Activated CD8-positive, alpha-beta memory T cell treated with anti-CD3 and anti-CD28 coated beads, Interleukin-2, amount 50 U/mL, for 48 hours (primary cell): ENCODE data around the gene ABI2.

ENCODE experiments used
- DNase-seq: peaks from one replicate; pipeline ENCODE4 v3.0.0-alpha.2; 2020

The ABI2 gene

DNA sequence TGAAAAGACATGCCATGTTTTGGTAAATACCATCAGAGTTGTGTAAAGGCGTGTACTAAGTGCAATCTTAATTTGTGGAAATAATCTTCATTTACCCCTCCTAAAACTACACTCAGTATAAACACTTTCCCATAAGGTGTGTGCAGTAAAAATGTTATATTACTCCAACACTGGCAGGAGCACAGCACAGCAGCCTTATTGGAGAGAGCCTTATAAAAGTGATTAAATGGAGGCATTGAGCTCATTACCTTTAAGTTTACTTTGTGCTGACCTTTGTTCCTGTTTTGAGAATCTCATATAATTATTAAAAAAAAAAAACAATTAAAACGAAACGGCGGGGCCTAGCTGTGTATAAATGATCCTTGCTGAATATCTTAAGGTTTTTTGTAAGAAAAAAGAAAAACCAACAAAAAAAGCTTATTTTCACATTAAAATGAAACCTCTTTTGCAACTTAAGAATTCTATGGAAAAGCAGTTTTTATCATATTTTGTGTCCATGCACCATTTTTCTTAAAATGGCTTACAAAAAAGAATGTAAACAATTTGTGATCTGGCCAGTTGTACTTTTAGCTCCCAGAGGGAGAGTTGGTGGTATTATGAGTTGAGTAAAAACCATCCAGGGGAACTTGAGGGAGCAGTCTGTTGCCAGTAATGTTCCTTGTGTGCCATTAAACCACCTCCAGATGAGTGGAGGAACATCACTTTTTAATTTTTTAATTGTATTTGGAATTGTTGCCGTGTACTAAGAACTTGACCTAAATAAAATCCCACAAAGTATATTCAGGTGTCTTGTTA is 103.4 kb downstream of the ABI2 start:
- no peak for DNase-seq

GRCh38 chr2:203432811-203433210 is 104.6 kb downstream of the ABI2 start:
- no peak for DNase-seq

DNA sequence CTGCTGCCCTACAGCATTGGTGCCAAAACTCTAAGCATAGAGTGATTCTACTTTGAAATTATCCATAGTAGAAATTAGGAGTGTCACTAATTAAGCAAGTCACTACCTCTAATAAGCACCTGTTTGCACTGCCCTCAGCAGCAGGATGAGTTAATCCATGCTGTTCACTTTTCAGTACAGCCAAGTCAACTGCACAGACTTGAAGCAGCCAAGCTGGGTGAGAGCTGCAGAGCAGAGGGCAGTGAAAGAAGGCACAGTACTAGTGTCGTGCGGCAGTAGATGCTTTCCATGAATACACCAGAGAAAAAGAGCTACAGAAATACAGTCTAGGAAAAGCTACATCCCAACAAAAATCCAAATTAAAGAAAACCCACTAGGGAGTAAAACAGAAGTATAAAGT is 108.3 kb downstream of the ABI2 start:
- no peak for DNase-seq

DNA sequence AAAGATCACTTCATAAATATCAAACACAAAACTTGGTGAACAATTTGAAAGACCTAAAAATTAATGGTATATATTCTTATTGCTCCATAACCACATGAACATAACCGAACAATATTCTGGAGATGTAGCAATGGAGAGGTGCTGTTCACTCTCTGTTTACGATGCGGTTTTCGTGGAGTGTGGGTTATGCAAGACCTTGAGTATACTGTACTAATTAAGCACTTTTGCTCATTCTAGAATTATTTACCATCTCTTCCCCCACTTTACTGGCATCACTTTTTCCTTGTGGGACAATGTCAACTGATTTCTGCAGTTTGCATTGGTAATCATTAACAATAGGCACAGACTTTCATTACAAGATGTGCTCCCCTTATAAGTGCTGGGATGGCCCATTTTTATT is 109.3 kb downstream of the ABI2 start:
- DNase-seq: no peak

DNA sequence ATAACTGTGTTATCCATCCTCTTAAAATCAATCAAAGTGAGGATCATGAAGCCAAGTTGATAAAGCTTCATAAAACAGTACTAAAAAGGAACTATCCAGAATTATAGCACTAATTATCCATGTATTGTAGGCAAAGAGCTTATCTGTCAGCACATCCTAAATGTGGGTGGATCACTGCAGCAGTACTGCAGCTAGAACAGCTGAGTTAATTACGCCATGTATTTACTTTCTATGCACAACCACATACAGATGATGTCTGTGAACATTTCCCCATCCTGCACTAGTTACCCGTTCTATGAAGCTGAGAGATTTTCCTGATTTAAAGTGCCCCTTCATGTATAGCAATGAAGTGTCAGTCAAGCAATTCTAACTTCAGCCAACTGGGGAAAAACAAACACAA is 110.3 kb downstream of the ABI2 start:
- DNase-seq: no peak

- no peak for DNase-seq
These were observed 112.5 kb downstream of the ABI2 start for GRCh38 chr2:203440671-203441070.

- DNase-seq: no peak
These were observed 113.3 kb downstream of the ABI2 start for GRCh38 chr2:203441463-203441862.

GRCh38 chr2:203442463-203442862 is 114.3 kb downstream of the ABI2 start:
- no peak for DNase-seq

- no peak for DNase-seq
These were observed 116.5 kb downstream of the ABI2 start for GRCh38 chr2:203444738-203445137.

DNA sequence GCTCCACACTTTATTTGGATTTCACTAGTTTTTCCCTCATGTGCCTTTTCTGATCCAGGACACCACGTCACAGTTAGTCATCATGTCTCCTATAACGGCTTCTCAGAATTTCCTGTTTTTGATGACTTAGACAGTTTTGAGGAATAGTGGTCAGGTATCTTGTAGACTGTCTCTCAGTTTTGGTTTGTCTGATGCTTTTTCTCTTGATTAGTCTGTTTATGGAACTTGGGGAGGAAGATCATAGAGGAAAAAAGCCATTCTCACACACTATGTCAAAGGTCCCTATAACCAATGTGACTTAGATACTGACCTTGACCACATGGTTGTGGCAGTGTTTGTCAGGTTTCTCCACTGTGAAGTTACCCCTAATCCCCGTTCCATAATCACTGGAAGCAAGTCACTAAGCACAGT is 117.9 kb downstream of the ABI2 start:
- DNase-seq: no peak

DNA sequence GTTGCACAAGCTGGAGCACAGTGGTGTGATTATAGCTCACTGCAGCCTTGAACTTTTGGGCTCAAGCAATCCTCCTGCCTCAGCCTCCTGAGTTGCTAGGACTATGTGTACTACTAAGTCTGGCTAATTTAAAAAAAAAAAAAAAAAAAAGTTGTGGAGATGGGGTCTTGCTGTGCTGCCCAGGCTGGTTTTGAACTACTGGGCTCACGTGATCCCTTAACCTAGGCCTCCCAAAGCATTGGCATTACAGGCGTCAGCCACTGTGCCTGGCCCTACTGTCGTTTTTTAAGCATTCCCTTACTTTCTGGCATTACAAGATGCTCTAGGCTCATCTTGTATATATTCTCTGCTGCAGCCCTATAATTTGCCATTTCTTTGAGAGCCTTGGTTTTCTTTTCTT is 118.6 kb downstream of the ABI2 start:
- DNase-seq: no peak

DNA sequence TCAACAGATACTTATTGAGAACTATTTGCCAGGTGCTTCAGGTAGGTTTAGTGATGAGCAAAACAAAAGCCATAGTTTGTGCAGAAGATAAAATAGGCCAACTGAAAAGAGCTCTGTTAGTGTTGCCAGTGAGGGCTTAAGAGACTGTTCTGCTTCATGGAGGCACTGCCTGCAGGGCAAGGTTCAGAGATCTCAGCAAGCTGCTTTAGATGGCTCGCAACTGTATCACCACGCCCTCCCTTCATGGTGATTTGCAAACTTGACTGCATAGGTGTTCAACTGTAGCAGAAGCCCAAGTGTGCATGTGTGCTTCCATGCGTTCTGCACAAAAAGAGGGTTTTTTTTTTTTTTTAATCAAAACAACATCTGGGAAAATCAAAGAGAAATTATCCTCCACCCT is 122.4 kb downstream of the ABI2 start:
- DNase-seq: no peak

GRCh38 chr2:203451011-203451410 is 122.8 kb downstream of the ABI2 start:
- no peak for DNase-seq

GRCh38 chr2:203451689-203452088 is 123.5 kb downstream of the ABI2 start:
- no peak for DNase-seq

- DNase-seq: no peak
These were observed 125.8 kb downstream of the ABI2 start for GRCh38 chr2:203453858-203454451.

GRCh38 chr2:203455209-203455608 is 127.0 kb downstream of the ABI2 start:
- no peak for DNase-seq

GRCh38 chr2:203461746-203462145 is 133.6 kb downstream of the ABI2 start:
- no peak for DNase-seq

DNA sequence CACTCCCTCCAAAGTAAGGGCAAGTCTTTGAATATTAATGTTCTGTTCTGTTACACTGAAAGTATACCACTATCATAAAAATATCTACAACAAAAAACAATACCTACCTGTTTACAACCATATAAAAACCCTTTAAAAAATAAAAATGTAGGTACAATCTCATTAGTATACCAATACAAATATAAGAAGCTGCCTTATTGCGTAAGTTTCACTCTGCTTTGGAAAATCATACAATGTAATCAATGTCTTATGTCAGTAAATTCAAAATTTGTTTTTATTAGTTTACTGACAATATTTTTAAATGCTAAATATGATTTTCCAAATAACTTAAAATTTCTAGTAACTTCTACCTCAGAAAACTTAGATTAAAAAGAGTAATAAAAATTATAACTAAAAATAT is 134.1 kb downstream of the ABI2 start:
- no peak for DNase-seq

DNA sequence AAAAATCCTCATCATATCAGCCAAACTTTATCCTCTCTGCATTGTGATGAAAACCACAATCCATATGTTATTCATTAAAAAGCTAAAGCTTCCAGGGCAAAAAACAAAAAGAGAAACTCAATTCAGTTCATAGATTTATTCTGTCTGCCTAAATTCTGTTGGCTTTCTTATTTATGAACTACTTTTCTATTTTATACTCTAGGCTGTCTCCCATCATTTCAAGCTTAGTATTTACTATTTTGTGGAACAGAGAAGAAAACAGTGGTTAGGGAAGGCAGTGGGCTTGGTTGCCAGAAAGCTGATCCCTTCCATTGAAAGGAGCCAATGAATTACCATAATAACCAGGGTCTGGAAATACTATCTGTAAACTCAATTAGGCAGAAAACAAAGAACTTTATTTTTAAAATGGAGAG is 135.1 kb downstream of the ABI2 start:
- DNase-seq: no peak

DNA sequence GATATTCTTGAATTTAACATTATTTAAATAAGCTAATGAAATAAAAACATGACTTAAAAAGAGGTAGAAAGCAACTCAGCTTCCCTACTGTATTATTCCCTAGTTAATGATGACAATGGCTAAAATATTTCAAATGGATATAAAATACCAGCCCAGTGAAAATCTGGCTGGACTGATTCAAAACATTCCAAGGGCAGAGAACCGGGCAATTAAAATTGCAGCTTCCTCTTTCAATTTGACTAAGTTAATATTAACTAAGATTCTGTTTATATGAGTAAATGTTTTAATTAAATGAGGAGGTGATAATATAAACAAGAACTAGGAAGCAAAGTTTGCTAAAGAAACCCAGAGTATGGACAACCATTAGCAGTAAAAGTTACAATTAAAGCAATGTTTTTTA is 141.4 kb downstream of the ABI2 start:
- DNase-seq: no peak

DNA sequence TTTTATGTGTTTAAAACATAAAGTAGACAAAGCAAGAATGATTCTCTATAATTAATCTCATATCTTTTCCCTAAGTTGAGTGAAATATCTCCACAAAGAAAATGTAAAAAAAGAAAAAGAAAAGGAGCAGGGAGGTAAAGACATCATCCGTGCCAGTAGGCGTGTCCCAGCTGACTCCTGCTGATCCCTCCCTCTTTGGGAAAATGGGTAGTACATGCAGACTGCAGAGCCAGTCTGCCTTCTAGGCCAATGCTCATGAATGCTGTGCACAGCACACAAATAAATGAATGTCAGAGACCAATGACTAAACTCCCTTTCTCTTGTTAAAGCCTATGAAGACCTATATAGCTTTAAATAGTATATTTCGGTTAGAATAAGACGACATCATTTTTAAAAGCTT is 142.2 kb downstream of the ABI2 start:
- no peak for DNase-seq

- DNase-seq: no peak
These were observed 143.1 kb downstream of the ABI2 start for GRCh38 chr2:203471323-203471722.

DNA sequence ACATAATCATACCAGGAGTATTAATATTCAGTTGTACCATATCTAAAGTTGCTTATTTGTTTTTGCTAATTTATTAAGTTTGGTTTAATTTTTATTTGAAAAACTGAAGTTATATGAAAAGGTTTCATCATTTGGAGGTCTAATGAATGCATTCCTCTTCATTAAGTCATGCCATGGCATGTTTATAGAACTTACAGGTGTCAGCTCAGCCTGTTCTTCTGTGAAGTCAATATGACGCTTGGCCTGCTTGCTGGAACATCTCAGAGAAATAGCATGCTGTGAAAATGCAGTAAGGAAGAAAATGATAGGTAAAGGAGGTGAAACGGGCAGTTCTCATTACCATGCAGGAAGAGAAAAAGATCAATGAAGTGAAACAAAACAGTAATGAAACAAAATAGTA is 148.7 kb downstream of the ABI2 start:
- no peak for DNase-seq

DNA sequence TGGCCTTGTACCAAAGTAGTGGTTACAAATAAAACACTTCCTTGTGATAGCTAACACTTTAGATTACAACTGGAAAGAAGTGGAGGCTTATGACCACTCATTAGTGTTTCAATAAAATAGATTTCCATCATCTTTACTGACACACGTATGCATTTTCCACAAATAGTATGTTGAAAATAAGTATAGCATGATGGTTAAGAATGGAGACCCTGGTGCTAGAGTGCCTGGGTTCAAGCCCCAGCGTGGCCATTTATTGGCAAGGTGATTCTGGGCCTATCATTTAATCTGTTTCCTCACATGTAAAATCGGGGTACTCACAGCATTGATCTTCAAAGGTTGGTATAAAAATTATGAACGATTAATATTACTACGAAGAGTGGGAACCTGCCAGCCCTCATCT is 152.4 kb downstream of the ABI2 start:
- no peak for DNase-seq
